Right atrium auricular region (tissue), 2 donors: Measurements from ENCODE around the gene LAMC2. TPM values are rescaled to one million over a fixed set of nuclear protein-coding genes. Genes with fewer than 3 reads are reported as not detected.

Source experiments
- DNase-seq: peaks from one replicate; pipeline ENCODE4 v3.0.0-alpha.2; 2019; ENCODE audit warnings: low spot score
- H3K27ac ChIP-seq, 2 donors: fragments of 200-600 bp; sonication (generic); 1 replicate in 1 of 2; 2 replicates in 1 of 2; pipeline ENCODE4 v1.5.1; 2016 to 2019
- H3K27me3 ChIP-seq, 2 donors: fragments of 200-600 bp; sonication (generic); one replicate each; pipeline versions ENCODE4 v1.5.1 to v1.6.0; 2017 to 2019
- H3K36me3 ChIP-seq: fragments of 200-600 bp; sonication (generic); one replicate; pipeline ENCODE4 v1.5.1; 2016
- H3K4me1 ChIP-seq, 2 donors: fragments of 200-600 bp; sonication (generic); one replicate each; pipeline versions ENCODE4 v1.5.1 to v1.6.0; 2017 to 2019
- H3K4me3 ChIP-seq, 2 donors: fragments of 200-600 bp; sonication (generic); 1 replicate in 1 of 2; 2 replicates in 1 of 2; pipeline ENCODE4 v1.5.1; 2017 to 2019; ENCODE audit warnings: mild to moderate bottlenecking in 1 of 2, moderate library complexity in 1 of 2
- H3K9me3 ChIP-seq, 2 donors: fragments of 200-600 bp; sonication (generic); one replicate each; pipeline ENCODE4 v1.5.1; 2019
- total RNA-seq, 2 donors: library from RNA; depleted of rRNA; stranded (reverse); fragments of >200 nt; gene quantifications; one replicate each; pipeline ENCODE4 v1.1.0, GENCODE V29; 2016
- TF ChIP-seq, protein P1 (sequence below), 2 donors: fragments of 200-600 bp; sonication (generic); IDR thresholded peaks; one replicate each; pipeline ENCODE4 v1.5.1; 2019; ENCODE audit warnings: antibody characterized with exemption in 2 of 2

Gene LAMC2
- total RNA-seq, 2 donors from 2014 or later, result 2.6 to 4.9 TPM

DNA sequence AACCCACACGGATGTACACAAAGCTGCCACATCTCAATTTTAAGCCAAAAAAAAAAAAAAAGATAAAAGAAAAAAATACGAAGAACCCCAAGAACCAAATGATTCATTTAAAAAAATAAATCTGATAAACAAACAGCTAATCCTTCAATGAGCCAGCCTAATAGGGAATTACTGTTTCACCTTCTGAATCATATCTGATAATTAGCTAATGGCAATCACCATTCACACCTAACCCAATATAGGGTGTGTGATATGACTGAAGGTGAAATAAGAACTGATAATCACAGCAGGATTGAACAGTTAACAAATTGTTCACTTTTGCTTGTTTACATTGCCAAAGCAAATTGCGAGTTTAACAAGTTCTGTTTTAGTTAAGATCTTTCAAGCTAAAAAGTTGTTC is 61.4 kb downstream of the LAMC2 start:
- H3K27ac ChIP-seq, result no peak overlapping the region
- no peak overlapping the region for H3K4me3 ChIP-seq
- no peaks in the 10 kb centered on the region for H3K36me3 ChIP-seq
- no peaks in the 10 kb centered on the region for H3K27me3 ChIP-seq
- DNase-seq, result no peak
- H3K4me1 ChIP-seq, result peaks cover 0 to 22% of the 10 kb centered on the region in 2 donors
- no peaks in the 10 kb centered on the region for H3K9me3 ChIP-seq
- TF ChIP-seq, protein P1, sequence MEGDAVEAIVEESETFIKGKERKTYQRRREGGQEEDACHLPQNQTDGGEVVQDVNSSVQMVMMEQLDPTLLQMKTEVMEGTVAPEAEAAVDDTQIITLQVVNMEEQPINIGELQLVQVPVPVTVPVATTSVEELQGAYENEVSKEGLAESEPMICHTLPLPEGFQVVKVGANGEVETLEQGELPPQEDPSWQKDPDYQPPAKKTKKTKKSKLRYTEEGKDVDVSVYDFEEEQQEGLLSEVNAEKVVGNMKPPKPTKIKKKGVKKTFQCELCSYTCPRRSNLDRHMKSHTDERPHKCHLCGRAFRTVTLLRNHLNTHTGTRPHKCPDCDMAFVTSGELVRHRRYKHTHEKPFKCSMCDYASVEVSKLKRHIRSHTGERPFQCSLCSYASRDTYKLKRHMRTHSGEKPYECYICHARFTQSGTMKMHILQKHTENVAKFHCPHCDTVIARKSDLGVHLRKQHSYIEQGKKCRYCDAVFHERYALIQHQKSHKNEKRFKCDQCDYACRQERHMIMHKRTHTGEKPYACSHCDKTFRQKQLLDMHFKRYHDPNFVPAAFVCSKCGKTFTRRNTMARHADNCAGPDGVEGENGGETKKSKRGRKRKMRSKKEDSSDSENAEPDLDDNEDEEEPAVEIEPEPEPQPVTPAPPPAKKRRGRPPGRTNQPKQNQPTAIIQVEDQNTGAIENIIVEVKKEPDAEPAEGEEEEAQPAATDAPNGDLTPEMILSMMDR (IDR thresholded peaks at IDR 0.05), result no peak

DNA sequence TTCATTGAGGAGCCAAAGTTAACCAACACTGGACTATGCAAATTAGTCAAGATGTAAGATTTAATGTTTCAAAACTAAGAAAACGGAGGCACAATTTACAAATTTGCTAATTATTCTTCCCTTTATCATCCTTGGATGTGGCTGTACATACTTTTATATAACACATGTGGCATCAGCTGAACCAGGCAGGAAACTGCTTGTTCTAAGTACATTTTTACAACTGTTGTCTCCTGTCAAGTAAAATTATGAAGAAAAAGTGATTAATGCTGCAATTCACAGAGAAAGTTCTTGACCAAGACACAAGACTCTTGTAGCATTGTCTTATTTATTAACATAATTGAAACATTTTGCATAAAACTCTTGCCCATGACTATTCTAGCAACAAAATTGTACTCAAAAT is 61.9 kb downstream of the LAMC2 start:
- Histone ChIP-seq H3K36me3 (no peaks in the 10 kb centered on the region), H3K4me3 (no peak overlapping the region), H3K27ac (no peak overlapping the region), H3K4me1 (peaks cover 0 to 20% of the 10 kb centered on the region in 2 donors), H3K9me3 (no peaks in the 10 kb centered on the region), H3K27me3 (no peaks in the 10 kb centered on the region)
- TF ChIP-seq, protein P1 (IDR thresholded peaks at IDR 0.05), result no peak
- DNase-seq, result no peak

DNA sequence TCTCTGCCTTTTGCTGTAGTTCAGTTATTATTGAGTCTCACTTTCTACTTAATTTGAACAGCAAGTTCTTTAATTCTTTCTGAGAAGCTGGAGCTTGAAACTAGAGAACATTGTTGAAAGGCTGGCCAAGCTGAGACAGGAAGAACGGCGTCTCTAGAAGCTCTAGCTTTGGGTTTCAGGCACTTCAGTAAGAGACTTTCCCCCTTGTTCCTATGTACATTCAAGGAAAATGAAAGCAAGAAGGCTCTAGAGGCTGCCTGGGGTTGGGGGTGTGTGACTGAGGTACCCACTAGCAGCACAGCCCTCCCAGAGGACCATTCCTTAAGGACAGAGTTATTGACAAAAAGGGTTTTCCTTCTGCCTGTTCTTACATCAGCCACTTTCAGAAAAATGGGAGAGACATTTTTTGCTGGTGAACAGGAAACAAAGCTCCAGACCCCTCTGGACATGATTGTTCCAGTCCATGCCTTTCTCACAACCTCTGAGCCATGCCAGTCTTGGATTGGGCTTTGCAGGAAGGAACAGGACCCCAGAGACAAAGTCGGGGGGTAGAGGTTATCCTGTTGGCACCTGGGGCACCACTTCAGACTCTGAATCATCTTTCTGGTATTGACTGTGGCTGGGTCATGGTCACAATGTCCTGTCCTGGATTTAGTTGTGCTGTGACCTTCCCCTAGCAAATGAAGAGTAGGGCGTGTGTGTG is 63.1 kb downstream of the LAMC2 start:
- H3K27ac ChIP-seq, result no peak overlapping the region
- H3K27me3 ChIP-seq, result no peaks in the 10 kb centered on the region
- peaks cover 0 to 14% of the 10 kb centered on the region in 2 donors for H3K4me1 ChIP-seq
- TF ChIP-seq, protein P1 (IDR thresholded peaks at IDR 0.05), result no peak
- no peak overlapping the region for H3K4me3 ChIP-seq
- peak; percentile 40 for DNase-seq
- H3K9me3 ChIP-seq, result no peaks in the 10 kb centered on the region
- H3K36me3 ChIP-seq, result no peaks in the 10 kb centered on the region

DNA sequence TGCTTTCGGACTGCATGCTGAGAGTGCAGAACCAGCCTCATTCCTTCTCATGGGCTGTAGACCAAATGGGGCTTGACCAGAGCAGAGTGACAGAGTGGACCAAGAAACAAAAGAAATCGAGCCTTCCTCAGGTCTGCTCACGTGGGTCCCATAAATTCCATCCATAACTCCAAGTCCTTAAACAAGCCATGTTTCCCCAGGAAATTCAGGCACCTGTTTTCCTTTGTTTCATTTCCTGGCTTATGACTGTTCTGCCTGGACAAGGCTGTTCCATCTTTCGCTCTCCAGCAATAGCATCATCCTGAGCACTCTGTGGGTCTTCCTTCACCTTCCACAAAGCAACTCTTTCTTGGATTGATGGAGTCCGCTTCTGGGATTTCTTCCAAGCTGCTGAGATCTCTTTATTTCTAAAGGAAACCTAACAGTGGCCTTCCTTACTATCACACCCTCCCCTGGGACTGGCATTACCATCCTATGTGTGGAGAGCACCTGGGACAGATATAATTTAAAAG is 63.9 kb downstream of the LAMC2 start:
- H3K36me3 ChIP-seq, result no peaks in the 10 kb centered on the region
- DNase-seq, result no peak
- H3K27ac ChIP-seq, result no peak overlapping the region
- peaks cover 0 to 6% of the 10 kb centered on the region in 2 donors for H3K4me1 ChIP-seq
- H3K9me3 ChIP-seq, result peaks cover 0 to 4% of the 10 kb centered on the region in 2 donors
- no peaks in the 10 kb centered on the region for H3K27me3 ChIP-seq
- no peak overlapping the region for H3K4me3 ChIP-seq
- TF ChIP-seq, protein P1 (IDR thresholded peaks at IDR 0.05), result no peak

DNA sequence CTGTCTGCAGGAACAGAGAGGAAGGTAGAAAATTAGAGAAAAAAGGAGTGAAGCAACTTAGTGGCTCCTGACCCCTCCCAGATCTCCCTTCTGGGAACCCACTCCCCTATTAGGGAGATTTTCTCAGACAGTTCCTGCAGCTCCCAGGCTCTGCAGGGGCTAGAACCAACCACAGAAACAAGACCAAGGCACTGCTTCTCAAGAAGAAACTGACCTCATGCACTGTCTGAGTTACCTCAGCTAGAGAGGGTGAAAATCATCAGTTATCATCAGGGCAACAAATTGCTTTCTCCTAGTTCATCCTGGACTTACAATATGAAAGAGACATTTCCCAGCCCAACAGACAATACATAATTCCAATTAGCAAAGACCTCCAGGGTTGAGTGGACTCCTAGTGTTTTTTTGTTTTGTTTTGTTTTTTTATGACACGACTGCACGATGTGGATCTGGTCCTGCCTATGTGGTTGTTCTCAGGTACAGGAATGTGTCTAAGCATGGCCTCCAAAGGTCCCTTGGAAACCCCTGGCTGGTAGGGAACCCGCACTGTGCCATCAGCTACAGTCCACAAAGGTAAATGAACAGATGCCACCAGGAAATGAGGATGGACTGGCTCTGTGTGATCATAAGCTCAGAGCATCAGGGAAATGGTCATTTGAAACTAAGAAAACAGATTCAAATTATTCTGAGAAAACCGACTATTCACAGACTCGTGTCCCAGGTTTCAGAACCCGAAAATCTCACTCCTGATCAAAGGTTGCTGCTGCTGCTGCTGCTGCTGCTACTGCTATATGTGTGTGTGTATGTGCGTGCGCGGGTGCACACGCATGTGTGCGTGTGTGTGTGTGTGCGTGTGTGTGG is 65.3 kb downstream of the LAMC2 start:
- Histone ChIP-seq H3K27me3 (no peaks in the 10 kb centered on the region), H3K4me3 (no peak overlapping the region), H3K36me3 (no peaks in the 10 kb centered on the region), H3K4me1 (peaks cover 0 to 5% of the 10 kb centered on the region in 2 donors), H3K27ac (no peak overlapping the region), H3K9me3 (peaks cover 0 to 8% of the 10 kb centered on the region in 2 donors)
- DNase-seq, result no peak
- TF ChIP-seq, protein P1 (IDR thresholded peaks at IDR 0.05), result no peak
